ENCODE measurements around the gene EPB42.
"Not testable (repeated sequence)": the region's sequence is repeated elsewhere in the genome, so short reads cannot be mapped to it uniquely, and the experiment has no call there.

Gene EPB42

GRCh38 chr15:43210807-43211206 is 10.0 kb downstream of the EPB42 start:
- no peak for DNase-seq

- DNase-seq = no peak
Observed at GRCh38 chr15:43210172-43210745, 10.6 kb downstream of the EPB42 start.

- DNase-seq = no peak
Observed at GRCh38 chr15:43209059-43209824, 11.6 kb downstream of the EPB42 start.

- DNase-seq = no peak
Observed at GRCh38 chr15:43208052-43209002, 12.5 kb downstream of the EPB42 start.

- no peak for DNase-seq
Observed at GRCh38 chr15:43207024-43207423, 13.8 kb downstream of the EPB42 start.

GRCh38 chr15:43206054-43206453 is 14.8 kb downstream of the EPB42 start:
- no peak for DNase-seq

- peak; percentile 42 for DNase-seq
Observed at GRCh38 chr15:43204016-43204901, 16.6 kb downstream of the EPB42 start.

GRCh38 chr15:43199945-43200488 is 20.8 kb downstream of the EPB42 start:
- no peak for DNase-seq

GRCh38 chr15:43198992-43199391 is 21.8 kb downstream of the EPB42 start:
- DNase-seq = no peak

GRCh38 chr15:43198556-43198955 is 22.3 kb downstream of the EPB42 start:
- DNase-seq = not testable (repeated sequence)

GRCh38 chr15:43197773-43198172 is 23.0 kb downstream of the EPB42 start:
- not testable (repeated sequence) for DNase-seq

- DNase-seq = no peak
Observed at GRCh38 chr15:43196760-43197548, 23.9 kb downstream of the EPB42 start.

- DNase-seq = no peak
Observed at GRCh38 chr15:43194795-43195194, 26.0 kb downstream of the EPB42 start.

- no peak for DNase-seq
Observed at GRCh38 chr15:43193710-43194109, 27.1 kb downstream of the EPB42 start.

- DNase-seq = no peak
Observed at GRCh38 chr15:43190178-43190577, 30.6 kb downstream of the EPB42 start.

- DNase-seq = no peak
Observed at GRCh38 chr15:43189296-43189695, 31.5 kb downstream of the EPB42 start.

GRCh38 chr15:43187544-43188155 is 33.2 kb downstream of the EPB42 start:
- no peak for DNase-seq

- DNase-seq = no peak
Observed at GRCh38 chr15:43186003-43186353, 34.8 kb downstream of the EPB42 start.

GRCh38 chr15:43185157-43186002 is 35.4 kb downstream of the EPB42 start, which contains the start of gene CCNDBP1:
CCNDBP1 (plus strand) TSS chr15:43185403; CDS start chr15:43185499, 96 bp downstream.
- peak; percentile 88 for DNase-seq

Measured in stimulated activated CD4-positive, alpha-beta T cell treated with anti-CD3 and anti-CD28 coated beads, Interleukin-4, amount 100 ng/mL, for 24 hours (primary cell).